Spleen (tissue), 11 donors: ENCODE measurements around the gene ELP5. TPM values are rescaled to one million over a fixed set of nuclear protein-coding genes. Genes with fewer than 3 reads are reported as not detected.
A peak's percentile ranks its signal among the peaks of the same experiment; 100 is the strongest.

ENCODE experiments used
- DNase-seq: peaks from one replicate; pipeline ENCODE4 v3.0.0-alpha.2; 2020
- H3K27ac ChIP-seq, 8 donors: fragments of 200-600 bp; sonication (generic) in 7 of 8; 1 replicate in 4 of 8; 2 replicates in 4 of 8; pipeline versions ENCODE4 v1.5.0 to v1.8.0; 2016 to 2021; ENCODE audit warnings: inconsistent platforms in 4 of 8, mild to moderate bottlenecking in 4 of 8, moderate library complexity in 1 of 8
- H3K27me3 ChIP-seq, 7 donors: fragments of 200-600 bp; sonication (generic) in 6 of 7; replicated peaks in 1 of 7; 1 replicate in 4 of 7; 2 replicates in 3 of 7; pipeline versions ENCODE4 v1.5.0 to v1.8.0; 2016 to 2021; ENCODE audit warnings: inconsistent platforms in 3 of 7, mild to moderate bottlenecking in 1 of 7
- H3K36me3 ChIP-seq, 6 donors: fragments of 200-600 bp; sonication (generic) in 5 of 6; 1 replicate in 4 of 6; 2 replicates in 2 of 6; pipeline versions ENCODE4 v1.5.0 to v1.8.0; 2016 to 2021; ENCODE audit warnings: inconsistent platforms in 2 of 6
- H3K4me1 ChIP-seq, 6 donors: fragments of 200-600 bp; sonication (generic) in 5 of 6; 1 replicate in 3 of 6; 2 replicates in 3 of 6; pipeline versions ENCODE4 v1.5.0 to v1.8.0; 2016 to 2021; ENCODE audit warnings: inconsistent platforms in 3 of 6
- H3K4me3 ChIP-seq, 8 donors: fragments of 200-600 bp; sonication (generic) in 7 of 8; 1 replicate in 4 of 8; 2 replicates in 4 of 8; pipeline versions ENCODE4 v1.5.0 to v1.8.0; 2016 to 2021; ENCODE audit warnings: inconsistent platforms in 4 of 8, mild to moderate bottlenecking in 4 of 8, moderate library complexity in 2 of 8
- H3K9me3 ChIP-seq, 8 donors: fragments of 200-600 bp; sonication (generic) in 7 of 8; 1 replicate in 4 of 8; 2 replicates in 4 of 8; pipeline versions ENCODE4 v1.5.0 to v1.8.0; 2016 to 2021; ENCODE audit warnings: inconsistent platforms in 4 of 8
- POLR2A ChIP-seq, 3 donors: fragments of 450-650 bp; IDR thresholded peaks; one replicate each; pipeline ENCODE4 v1.5.1; 2017; ENCODE audit warnings: antibody characterized with exemption in 3 of 3, mild to moderate bottlenecking in 1 of 3
- POLR2AphosphoS5 ChIP-seq, 3 donors: sonication (generic); formaldehyde crosslinking; IDR thresholded peaks; one replicate each; pipeline ENCODE4 v1.5.1; 2017; ENCODE audit warnings: antibody characterized with exemption in 3 of 3
- WGBS, 5 donors: extraction: QIAGEN DNeasy Blood & Tissue Kit in 3 of 5; methylation state at CpG; one replicate each; pipeline versions ENCODE4 v1.1.5 to v1.1.7; 2013 to 2018; 5-methylcytosine and 5-hydroxymethylcytosine counted together
- intact Hi-C: fragments of 100-400 bp; cut with DNase I; formaldehyde crosslinking; loops from one replicate; pipeline ENCODE4 v1.15.0; 2023; ENCODE audit warnings: low total_unique reads
- polyA plus RNA-seq, 3 donors: library from polyadenylated mRNA; stranded (reverse); fragments of 200-250 nt; gene quantifications; one replicate each; pipeline ENCODE4 v1.2.1, GENCODE V29; 2013
- total RNA-seq, 7 donors: library from RNA; depleted of rRNA in 3 of 7; stranded (reverse); fragments of >200 nt in 3 of 7; fragmentation: NEBNext Ultra II Directional in 4 of 7; extraction: Animal tissue kit (Norgen Biotek cat#: 25700) in 4 of 7; gene quantifications; one replicate each; pipeline versions ENCODE4 v1.1.0 to v1.2.1, GENCODE V29; 2016 to 2021
- TF ChIP-seq, protein P1 (sequence below), 11 experiments: fragments of 200-600 bp in 7 of 11; fragments of 450-650 bp in 4 of 11; sonication (generic) in 4 of 11; IDR thresholded peaks in 8 of 11; conservative IDR thresholded peaks in 3 of 11; 1 replicate in 7 of 11; 2 replicates in 4 of 11; pipeline versions ENCODE4 v1.4.0 to v1.8.0; 2016 to 2021; ENCODE audit warnings: antibody characterized with exemption in 11 of 11, inconsistent platforms in 4 of 11, mild to moderate bottlenecking in 1 of 11
- donor health status: healthy with polysubstance abuse.
- donor health status: DM: no; HTN: no; CAD: no; lungs with moderate emphysema.
- donor health status: DM: no; HTN: no; CAD: no.
- donor health status: Bipolar disorder and iron deficiency.
- donor health status: healthy.
- donor health status: DM: no; HTN: no; CAD: no.
- donor health status: DM: yes; HTN: yes; CAD: no.

Gene ELP5
- total and polyA plus RNA-seq, 10 donors, result 22.1 to 40.3 (median 36.7) TPM

DNA sequence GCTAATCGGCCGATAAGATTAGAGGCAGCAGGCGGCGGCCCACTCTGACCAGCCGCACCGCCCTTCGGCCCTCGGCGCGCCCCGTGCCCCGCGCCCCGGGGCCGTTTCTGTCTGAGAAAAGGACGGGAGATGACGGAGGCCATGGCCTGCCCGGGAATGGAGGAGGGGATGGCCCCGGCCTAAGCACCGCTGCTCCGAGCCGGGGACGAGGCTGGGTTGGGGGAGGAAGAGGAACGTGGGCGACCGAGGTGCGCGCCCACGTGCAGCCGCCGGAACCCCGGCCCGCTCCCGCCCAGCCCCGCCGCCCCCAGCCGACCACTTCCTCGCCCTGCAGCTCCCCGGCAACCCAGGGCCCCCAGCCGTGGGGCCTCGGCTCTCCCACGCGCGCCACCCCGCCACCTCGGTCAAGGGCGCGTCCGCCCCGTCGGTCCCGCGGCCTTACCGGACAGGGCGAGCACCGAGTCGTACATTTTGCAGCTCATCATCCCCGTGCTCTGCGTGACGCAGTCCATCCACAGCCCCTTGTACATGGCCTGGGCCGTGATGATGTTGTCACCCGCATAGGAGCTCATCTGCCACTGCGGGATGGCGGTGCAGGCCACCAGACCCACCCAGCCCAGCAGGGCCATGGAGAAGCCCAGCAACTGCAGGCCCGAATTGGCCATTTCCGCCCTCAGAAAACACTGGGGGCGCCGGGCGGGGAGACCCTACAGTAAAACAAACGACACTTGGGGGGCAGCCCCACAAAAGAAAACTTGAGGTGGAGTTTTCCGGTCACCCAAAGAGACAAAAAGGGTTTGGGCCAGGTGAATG lies 9.6 kb downstream of the ELP5 start:
- WGBS, 5 donors, result 7 to 11% (median 9%) methylated on average over 36 to 71 of the region's 71 CpGs
- TF ChIP-seq POLR2AphosphoS5 (IDR thresholded peaks at IDR 0.05) (no peak), POLR2A (IDR thresholded peaks at IDR 0.05) (no peak)
- TF ChIP-seq, protein P1, sequence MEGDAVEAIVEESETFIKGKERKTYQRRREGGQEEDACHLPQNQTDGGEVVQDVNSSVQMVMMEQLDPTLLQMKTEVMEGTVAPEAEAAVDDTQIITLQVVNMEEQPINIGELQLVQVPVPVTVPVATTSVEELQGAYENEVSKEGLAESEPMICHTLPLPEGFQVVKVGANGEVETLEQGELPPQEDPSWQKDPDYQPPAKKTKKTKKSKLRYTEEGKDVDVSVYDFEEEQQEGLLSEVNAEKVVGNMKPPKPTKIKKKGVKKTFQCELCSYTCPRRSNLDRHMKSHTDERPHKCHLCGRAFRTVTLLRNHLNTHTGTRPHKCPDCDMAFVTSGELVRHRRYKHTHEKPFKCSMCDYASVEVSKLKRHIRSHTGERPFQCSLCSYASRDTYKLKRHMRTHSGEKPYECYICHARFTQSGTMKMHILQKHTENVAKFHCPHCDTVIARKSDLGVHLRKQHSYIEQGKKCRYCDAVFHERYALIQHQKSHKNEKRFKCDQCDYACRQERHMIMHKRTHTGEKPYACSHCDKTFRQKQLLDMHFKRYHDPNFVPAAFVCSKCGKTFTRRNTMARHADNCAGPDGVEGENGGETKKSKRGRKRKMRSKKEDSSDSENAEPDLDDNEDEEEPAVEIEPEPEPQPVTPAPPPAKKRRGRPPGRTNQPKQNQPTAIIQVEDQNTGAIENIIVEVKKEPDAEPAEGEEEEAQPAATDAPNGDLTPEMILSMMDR (IDR thresholded peaks at IDR 0.05 in 8 of 11, conservative IDR thresholded peaks at IDR 0.05 in 3 of 11), result no peak
- H3K27ac ChIP-seq, result peak overlapping the region in 6 of 8 donors; percentile 25 to 81 (median 53)
- H3K9me3 ChIP-seq, result no peaks in the 10 kb centered on the region
- intact Hi-C loops, result no loop called here
- H3K4me1 ChIP-seq, result peaks cover 22 to 38% (median 35%) of the 10 kb centered on the region in 6 donors
- peaks cover 3 to 64% (median 27%) of the 10 kb centered on the region in 7 donors for H3K27me3 ChIP-seq
- peak; percentile 87 for DNase-seq
- H3K36me3 ChIP-seq, result peaks cover 0 to 36% (median 15%) of the 10 kb centered on the region in 6 donors
- peak overlapping the region; percentile 32 to 78 (median 49) for H3K4me3 ChIP-seq

DNA sequence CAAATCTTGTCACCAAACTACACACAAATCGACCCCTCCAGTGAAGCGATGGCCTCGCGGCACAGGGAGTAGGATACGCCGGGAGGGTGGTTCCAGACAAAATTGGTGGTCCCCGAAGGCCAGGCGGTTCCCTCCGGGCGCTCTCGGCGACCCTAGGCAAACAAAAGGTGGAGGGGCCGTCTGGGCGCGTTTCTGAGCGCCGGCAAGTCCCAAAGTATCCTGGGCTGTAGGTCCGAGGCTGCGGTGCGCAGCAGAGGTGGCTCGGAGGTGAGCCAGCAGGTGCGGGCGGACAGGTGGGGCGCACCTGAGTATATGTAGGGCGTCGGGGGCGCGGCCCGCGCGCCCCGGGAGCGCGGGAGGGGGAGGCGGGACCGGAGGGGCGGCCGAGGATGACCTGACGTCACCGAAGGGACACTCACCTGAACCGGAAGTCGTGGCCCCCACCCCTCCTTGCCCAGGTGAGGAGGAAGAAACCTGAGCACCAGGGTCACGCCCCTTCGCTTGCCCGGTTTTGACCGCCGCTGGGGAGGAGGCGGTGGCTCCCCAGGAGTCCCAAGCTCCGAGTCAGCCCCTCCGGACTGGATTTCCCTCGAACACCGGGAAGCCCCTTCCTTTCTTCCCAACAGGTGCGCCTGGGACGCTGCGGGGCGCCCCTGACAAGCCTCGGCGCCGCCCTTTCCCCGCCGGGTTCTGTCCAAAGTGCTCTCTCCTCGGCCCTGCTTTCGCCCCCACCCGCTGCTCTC lies 10.3 kb downstream of the ELP5 start, which contains the start of gene CLDN7:
Gene CLDN7, minus strand, starts transcription at position 287 of the 743 bp plus-strand sequence. CDS start 435 bp downstream, outside the sequence.
- 6 to 13% (median 10%) methylated on average over 39 to 64 of the region's 64 CpGs for WGBS, 5 donors
- H3K27ac ChIP-seq, result peak within 1 kb of the TSS in 6 of 8 donors; percentile 25 to 81 (median 53)
- H3K27me3 ChIP-seq, result peaks cover 3 to 70% (median 27%) of the 10 kb centered on the region in 7 donors
- H3K4me1 ChIP-seq, result peaks cover 22 to 38% (median 35%) of the 10 kb centered on the region in 6 donors
- H3K36me3 ChIP-seq, result peaks cover 0 to 28% (median 11%) of the 10 kb centered on the region in 6 donors
- H3K4me3 ChIP-seq, result peak within 1 kb of the TSS; percentile 32 to 78 (median 49)
- intact Hi-C loops, result no loop called here
- TF ChIP-seq POLR2A (IDR thresholded peaks at IDR 0.05) (no peak), POLR2AphosphoS5 (IDR thresholded peaks at IDR 0.05) (no peak)
- TF ChIP-seq, protein P1 (IDR thresholded peaks at IDR 0.05 in 8 of 11, conservative IDR thresholded peaks at IDR 0.05 in 3 of 11), result no peak
- H3K9me3 ChIP-seq, result no peaks in the 10 kb centered on the region
- DNase-seq, result no peak

DNA sequence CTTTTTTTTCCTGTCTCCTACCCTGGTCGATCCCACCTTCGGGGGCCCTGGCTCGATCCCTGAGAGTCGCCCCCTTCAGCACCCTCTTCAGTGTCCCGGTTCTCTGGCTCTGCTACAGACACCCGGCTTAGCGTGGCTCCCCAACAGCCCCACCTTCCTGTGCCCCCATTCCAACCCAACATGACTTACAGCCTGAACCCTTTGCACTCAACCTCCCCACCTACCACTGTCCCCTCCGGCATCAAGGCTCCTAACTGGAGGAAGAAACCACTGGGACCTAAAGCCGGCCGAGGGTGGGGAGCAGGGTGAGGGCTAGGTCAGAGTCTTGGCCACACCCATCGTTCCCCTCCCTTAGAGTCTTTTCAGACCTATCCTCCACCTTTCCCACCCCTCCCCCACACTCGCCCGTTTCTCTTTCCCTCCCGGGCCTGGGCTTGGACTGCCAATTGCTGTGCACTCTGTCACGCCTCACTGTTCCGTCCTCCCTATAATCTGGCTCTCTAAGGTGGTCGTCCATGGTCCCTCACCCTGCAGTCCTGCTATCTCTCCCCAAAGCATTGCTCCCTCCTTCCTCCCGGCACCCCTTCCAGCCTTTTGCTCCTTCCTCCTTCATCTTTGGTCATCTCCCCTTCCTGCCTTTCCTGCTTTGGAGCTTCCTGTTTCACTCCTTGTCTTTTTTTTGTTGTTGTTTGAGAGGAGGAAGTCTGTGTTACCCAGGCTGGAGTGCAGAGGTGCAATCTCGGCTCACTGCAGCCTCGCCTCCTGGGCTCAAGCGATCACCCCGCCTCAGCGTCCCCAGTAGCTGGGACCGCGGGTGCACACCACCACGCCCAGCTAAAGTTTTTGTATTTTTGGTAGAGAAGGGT lies 11.2 kb downstream of the ELP5 start:
- Histone ChIP-seq H3K27ac (peak overlapping the region in 2 of 8 donors; percentile 2 to 8), H3K4me1 (peaks cover 22 to 38% (median 35%) of the 10 kb centered on the region in 6 donors)

More for the DNA sequence above, 11.2 kb downstream of the ELP5 start:
- H3K36me3 ChIP-seq, result peaks cover 0 to 20% (median 11%) of the 10 kb centered on the region in 6 donors
- DNase-seq, result no peak
- peaks cover 3 to 78% (median 27%) of the 10 kb centered on the region in 7 donors for H3K27me3 ChIP-seq
- peak overlapping the region in 6 of 8 donors; percentile 16 to 78 (median 22) for H3K4me3 ChIP-seq
- no peak for TF ChIP-seq POLR2A (IDR thresholded peaks at IDR 0.05)
- TF ChIP-seq, protein P1 (IDR thresholded peaks at IDR 0.05 in 8 of 11, conservative IDR thresholded peaks at IDR 0.05 in 3 of 11), result no peak
- H3K9me3 ChIP-seq, result no peaks in the 10 kb centered on the region
- WGBS, 5 donors, result 4 to 9% (median 6%) methylated on average over 26 of the region's 26 CpGs
- intact Hi-C loops, result no loop called here
